PC-3 (cell line): ENCODE results near the gene KLRC1.

Experiments used
- EZH2 ChIP-seq: fragments of 300-600 bp; sonication (generic); IDR thresholded peaks from one replicate; pipeline ENCODE4 v1.6.1; 2017; ENCODE audit warnings: antibody characterized with exemption, mild to moderate bottlenecking, low read length; ENCODE audit not compliant: unreplicated experiment
- EZH2phosphoT487 ChIP-seq: fragments of 300-600 bp; sonication (generic); IDR thresholded peaks from 2 replicates; pipeline ENCODE4 v1.6.1; 2018; ENCODE audit warnings: mild to moderate bottlenecking, antibody characterized with exemption, low read length, borderline replicate concordance
- TF ChIP-seq, protein P1 (sequence below): fragments of 300-600 bp; sonication (generic); conservative IDR thresholded peaks from 2 replicates; pipeline ENCODE4 v1.5.1; 2017; ENCODE audit warnings: antibody characterized with exemption, low read depth, mild to moderate bottlenecking, low read length

DNA sequence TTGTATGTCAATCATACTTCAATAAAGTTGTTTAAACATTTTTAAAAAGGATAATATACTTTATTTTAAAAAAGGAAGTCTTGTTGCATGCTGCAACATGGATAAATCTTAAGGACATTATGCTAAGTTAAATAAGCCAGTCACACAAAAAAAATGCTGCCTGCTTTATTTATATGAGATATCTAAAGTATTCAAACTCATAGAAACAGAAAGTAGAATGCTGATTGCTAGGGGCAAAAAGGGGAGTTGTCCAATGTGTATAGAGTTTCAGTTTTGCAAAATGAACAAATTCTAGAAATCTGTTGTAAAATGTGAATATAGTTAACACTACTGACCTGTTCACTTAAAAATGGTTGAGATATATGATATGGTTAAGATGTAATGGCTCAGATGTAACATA, 52.3 kb downstream of the KLRC1 start:
- TF ChIP-seq EZH2phosphoT487 (no peak), EZH2 (no peak)
- TF ChIP-seq, protein P1, sequence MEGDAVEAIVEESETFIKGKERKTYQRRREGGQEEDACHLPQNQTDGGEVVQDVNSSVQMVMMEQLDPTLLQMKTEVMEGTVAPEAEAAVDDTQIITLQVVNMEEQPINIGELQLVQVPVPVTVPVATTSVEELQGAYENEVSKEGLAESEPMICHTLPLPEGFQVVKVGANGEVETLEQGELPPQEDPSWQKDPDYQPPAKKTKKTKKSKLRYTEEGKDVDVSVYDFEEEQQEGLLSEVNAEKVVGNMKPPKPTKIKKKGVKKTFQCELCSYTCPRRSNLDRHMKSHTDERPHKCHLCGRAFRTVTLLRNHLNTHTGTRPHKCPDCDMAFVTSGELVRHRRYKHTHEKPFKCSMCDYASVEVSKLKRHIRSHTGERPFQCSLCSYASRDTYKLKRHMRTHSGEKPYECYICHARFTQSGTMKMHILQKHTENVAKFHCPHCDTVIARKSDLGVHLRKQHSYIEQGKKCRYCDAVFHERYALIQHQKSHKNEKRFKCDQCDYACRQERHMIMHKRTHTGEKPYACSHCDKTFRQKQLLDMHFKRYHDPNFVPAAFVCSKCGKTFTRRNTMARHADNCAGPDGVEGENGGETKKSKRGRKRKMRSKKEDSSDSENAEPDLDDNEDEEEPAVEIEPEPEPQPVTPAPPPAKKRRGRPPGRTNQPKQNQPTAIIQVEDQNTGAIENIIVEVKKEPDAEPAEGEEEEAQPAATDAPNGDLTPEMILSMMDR, result no peak
